Stimulated activated naive B cell treated with anti-CD40 and anti-IgM and Interleukin-4, amounts not matched to agents 10 μg/mL and 1 μg/mL and 100 μg/mL, for 72 hours (primary cell): ENCODE measurements around the gene POLR3A.

Source experiments
- ATAC-seq, 2 donors: fragments of 150-1000 bp; cut with Tn5 transposase; replicated peaks; 2 replicates each; pipeline ENCODE4 v1.10.0; 2021; ENCODE audit warnings: moderate library complexity in 1 of 2
- DNase-seq: peaks from one replicate; pipeline ENCODE4 v3.0.0; 2021
- H3K27ac Mint-ChIP-seq: one replicate; pipeline ENCODE4 v1.8.0; 2022; ENCODE audit warnings: mild to moderate bottlenecking, mixed read lengths
- H3K27me3 Mint-ChIP-seq, 2 donors: one replicate each; pipeline ENCODE4 v1.8.0; 2022; ENCODE audit warnings: mixed read lengths in 2 of 2
- H3K36me3 Mint-ChIP-seq, 2 donors: one replicate each; pipeline ENCODE4 v1.8.0; 2022; ENCODE audit warnings: mixed read lengths in 2 of 2, mild to moderate bottlenecking in 1 of 2
- H3K4me1 Mint-ChIP-seq, 2 donors: one replicate each; pipeline ENCODE4 v1.8.0; 2022; ENCODE audit warnings: mixed read lengths in 2 of 2, mild to moderate bottlenecking in 1 of 2
- H3K4me3 Mint-ChIP-seq, 2 donors: one replicate each; pipeline ENCODE4 v1.8.0; 2022; ENCODE audit warnings: mild to moderate bottlenecking in 2 of 2, mixed read lengths in 2 of 2, moderate library complexity in 1 of 2
- H3K9me3 Mint-ChIP-seq, 2 donors: one replicate each; pipeline ENCODE4 v1.8.0; 2022; ENCODE audit warnings: mixed read lengths in 2 of 2, mild to moderate bottlenecking in 1 of 2

The POLR3A gene

GRCh38 chr10:77944519-77944918 lies 84.8 kb downstream of the POLR3A start:
- Mint-ChIP-seq H3K36me3 (no peaks in the 10 kb centered on the region), H3K27ac (no peak overlapping the region), H3K4me1 (no peaks in the 10 kb centered on the region), H3K9me3 (peaks cover 0 to 2% of the 10 kb centered on the region in 2 donors), H3K27me3 (peaks cover 27 to 30% of the 10 kb centered on the region in 2 donors), H3K4me3 (no peak overlapping the region)
- no peak for ATAC-seq
- no peak for DNase-seq

GRCh38 chr10:77943121-77943901 lies 86.0 kb downstream of the POLR3A start:
- Mint-ChIP-seq H3K4me1 (no peaks in the 10 kb centered on the region), H3K9me3 (no peaks in the 10 kb centered on the region), H3K27me3 (peaks cover 17 to 25% of the 10 kb centered on the region in 2 donors), H3K4me3 (no peak overlapping the region), H3K27ac (no peak overlapping the region), H3K36me3 (no peaks in the 10 kb centered on the region)
- ATAC-seq (no peak), DNase-seq (no peak)

GRCh38 chr10:77941790-77942189 lies 87.5 kb downstream of the POLR3A start:
- Mint-ChIP-seq H3K4me1 (no peaks in the 10 kb centered on the region), H3K9me3 (no peaks in the 10 kb centered on the region), H3K36me3 (no peaks in the 10 kb centered on the region), H3K27me3 (peaks cover 17 to 25% of the 10 kb centered on the region in 2 donors), H3K4me3 (no peak overlapping the region), H3K27ac (no peak overlapping the region)
- DNase-seq, result no peak
- no peak for ATAC-seq

GRCh38 chr10:77940627-77941026 lies 88.7 kb downstream of the POLR3A start:
- Mint-ChIP-seq H3K27ac (no peak overlapping the region), H3K9me3 (no peaks in the 10 kb centered on the region), H3K4me3 (no peak overlapping the region), H3K27me3 (peaks cover 17 to 20% of the 10 kb centered on the region in 2 donors), H3K36me3 (no peaks in the 10 kb centered on the region), H3K4me1 (no peaks in the 10 kb centered on the region)
- no peak for ATAC-seq
- no peak for DNase-seq

GRCh38 chr10:77940225-77940624 lies 89.1 kb downstream of the POLR3A start:
- H3K27me3 Mint-ChIP-seq, result peaks cover 17 to 23% of the 10 kb centered on the region in 2 donors
- no peak overlapping the region for H3K27ac Mint-ChIP-seq
- no peak for DNase-seq
- no peak overlapping the region for H3K4me3 Mint-ChIP-seq
- no peaks in the 10 kb centered on the region for H3K9me3 Mint-ChIP-seq
- no peaks in the 10 kb centered on the region for H3K4me1 Mint-ChIP-seq
- H3K36me3 Mint-ChIP-seq, result no peaks in the 10 kb centered on the region
- no peak for ATAC-seq

- Mint-ChIP-seq H3K27ac (no peak overlapping the region), H3K4me1 (no peaks in the 10 kb centered on the region), H3K9me3 (no peaks in the 10 kb centered on the region), H3K27me3 (peaks cover 11 to 17% of the 10 kb centered on the region in 2 donors), H3K4me3 (no peak overlapping the region), H3K36me3 (no peaks in the 10 kb centered on the region)
- ATAC-seq (no peak), DNase-seq (no peak)
Observed at GRCh38 chr10:77939561-77940001, 89.7 kb downstream of the POLR3A start.

GRCh38 chr10:77936697-77937567 lies 92.4 kb downstream of the POLR3A start:
- ATAC-seq (no peak), DNase-seq (no peak)
- H3K4me1 Mint-ChIP-seq, result no peaks in the 10 kb centered on the region
- H3K9me3 Mint-ChIP-seq, result no peaks in the 10 kb centered on the region
- H3K4me3 Mint-ChIP-seq, result no peak overlapping the region
- no peak overlapping the region for H3K27ac Mint-ChIP-seq
- peaks cover 0 to 7% of the 10 kb centered on the region in 2 donors for H3K27me3 Mint-ChIP-seq
- H3K36me3 Mint-ChIP-seq, result no peaks in the 10 kb centered on the region

- Mint-ChIP-seq H3K27ac (no peak overlapping the region), H3K36me3 (no peaks in the 10 kb centered on the region), H3K27me3 (peaks cover 17 to 34% of the 10 kb centered on the region in 2 donors), H3K4me1 (peaks cover 0 to 5% of the 10 kb centered on the region in 2 donors), H3K9me3 (no peaks in the 10 kb centered on the region), H3K4me3 (no peak overlapping the region)
- no peak for ATAC-seq
- no peak for DNase-seq
Observed at GRCh38 chr10:77932016-77932715, 97.1 kb downstream of the POLR3A start.

- Mint-ChIP-seq H3K4me1 (peaks cover 9 to 10% of the 10 kb centered on the region in 2 donors), H3K9me3 (no peaks in the 10 kb centered on the region), H3K27ac (peak overlapping the region; percentile 14), H3K27me3 (peaks cover 41 to 64% of the 10 kb centered on the region in 2 donors), H3K36me3 (no peaks in the 10 kb centered on the region), H3K4me3 (peak overlapping the region; percentile 53 to 57)
- no peak for DNase-seq
- no peak for ATAC-seq
Observed at GRCh38 chr10:77927402-77928246, 101.7 kb downstream of the POLR3A start.

- ATAC-seq (peak; percentile 57 to 64), DNase-seq (no peak)
- H3K4me1 Mint-ChIP-seq, result peaks cover 9 to 10% of the 10 kb centered on the region in 2 donors
- peaks cover 45 to 63% of the 10 kb centered on the region in 2 donors for H3K27me3 Mint-ChIP-seq
- peak within 1 kb of the TSS; percentile 57 to 73 for H3K4me3 Mint-ChIP-seq
- no peaks in the 10 kb centered on the region for H3K9me3 Mint-ChIP-seq
- no peaks in the 10 kb centered on the region for H3K36me3 Mint-ChIP-seq
- peak within 1 kb of the TSS; percentile 14 for H3K27ac Mint-ChIP-seq
Observed at GRCh38 chr10:77926566-77927401, 102.5 kb downstream of the POLR3A start, which contains the start of gene DLG5. DLG5 (minus strand) TSS chr10:77926755; CDS start chr10:77926520, 235 bp downstream.

- ATAC-seq (peak; percentile 81 to 82), DNase-seq (peak; percentile 29)
- Mint-ChIP-seq H3K27ac (no peak overlapping the region), H3K9me3 (no peaks in the 10 kb centered on the region), H3K36me3 (no peaks in the 10 kb centered on the region), H3K4me3 (peak overlapping the region; percentile 19 to 73), H3K4me1 (peaks cover 9 to 10% of the 10 kb centered on the region in 2 donors), H3K27me3 (peaks cover 40 to 57% of the 10 kb centered on the region in 2 donors)
Observed at GRCh38 chr10:77925795-77926565, 103.3 kb downstream of the POLR3A start.

- no peaks in the 10 kb centered on the region for H3K36me3 Mint-ChIP-seq
- ATAC-seq (no peak), DNase-seq (no peak)
- peaks cover 43 to 57% of the 10 kb centered on the region in 2 donors for H3K27me3 Mint-ChIP-seq
- peaks cover 9 to 10% of the 10 kb centered on the region in 2 donors for H3K4me1 Mint-ChIP-seq
- H3K27ac Mint-ChIP-seq, result no peak overlapping the region
- no peaks in the 10 kb centered on the region for H3K9me3 Mint-ChIP-seq
- H3K4me3 Mint-ChIP-seq, result peak overlapping the region; percentile 19 to 73
Observed at GRCh38 chr10:77925410-77925794, 103.9 kb downstream of the POLR3A start.
